Measurements from ENCODE around the gene OR51E2.

The OR51E2 gene

GRCh38 chr11:4644233-4644632, 53.4 kb downstream of the OR51E2 start:
- H2AFZ ChIP-seq (ENCODE audit: low read depth), result no peak overlapping the region
- no peak overlapping the region for H3K4me3 ChIP-seq (IDR thresholded peaks at IDR 0.05; ENCODE audit: insufficient read depth, low read depth, low read length)
- H3K27ac ChIP-seq, result no peak overlapping the region
- H3K4me1 ChIP-seq (ENCODE audit: low read depth, poor library complexity, severe bottlenecking), result no peaks in the 10 kb centered on the region
- no peaks in the 10 kb centered on the region for H3K79me2 ChIP-seq (ENCODE audit: insufficient read depth, low read depth)
- no peak overlapping the region for H3K9ac ChIP-seq
- no peak for TF ChIP-seq CTCF (conservative IDR thresholded peaks at IDR 0.05; ENCODE audit: low read depth, low read length)
- no peaks in the 10 kb centered on the region for H4K20me1 ChIP-seq (ENCODE audit: insufficient read depth)
- H3K36me3 ChIP-seq (ENCODE audit: insufficient read depth), result no peaks in the 10 kb centered on the region
- H3K27me3 ChIP-seq (ENCODE audit: insufficient read depth, low read depth), result no peaks in the 10 kb centered on the region
- H3K4me2 ChIP-seq, result no peak overlapping the region

GRCh38 chr11:4643682-4644081, 54.0 kb downstream of the OR51E2 start, which contains the start of gene OR51E1:
Gene OR51E1 (plus strand): TSS chr11:4643982. CDS start chr11:4652527, 8,545 bp downstream.
- no peak within 1 kb of the TSS for H3K4me3 ChIP-seq (IDR thresholded peaks at IDR 0.05; ENCODE audit: insufficient read depth, low read depth, low read length)
- no peaks in the 10 kb centered on the region for H3K36me3 ChIP-seq (ENCODE audit: insufficient read depth)
- H3K27me3 ChIP-seq (ENCODE audit: insufficient read depth, low read depth), result no peaks in the 10 kb centered on the region
- no peak within 1 kb of the TSS for H2AFZ ChIP-seq (ENCODE audit: low read depth)
- H4K20me1 ChIP-seq (ENCODE audit: insufficient read depth), result no peaks in the 10 kb centered on the region
- TF ChIP-seq CTCF (conservative IDR thresholded peaks at IDR 0.05; ENCODE audit: low read depth, low read length), result no peak
- H3K27ac ChIP-seq, result no peak within 1 kb of the TSS
- no peaks in the 10 kb centered on the region for H3K79me2 ChIP-seq (ENCODE audit: insufficient read depth, low read depth)
- H3K4me2 ChIP-seq, result no peak within 1 kb of the TSS
- H3K9ac ChIP-seq, result no peak within 1 kb of the TSS
- H3K4me1 ChIP-seq (ENCODE audit: low read depth, poor library complexity, severe bottlenecking), result no peaks in the 10 kb centered on the region

- no peak overlapping the region for H3K27ac ChIP-seq
- no peak overlapping the region for H3K4me2 ChIP-seq
- H3K79me2 ChIP-seq (ENCODE audit: insufficient read depth, low read depth), result no peaks in the 10 kb centered on the region
- no peaks in the 10 kb centered on the region for H4K20me1 ChIP-seq (ENCODE audit: insufficient read depth)
- H2AFZ ChIP-seq (ENCODE audit: low read depth), result no peak overlapping the region
- no peaks in the 10 kb centered on the region for H3K27me3 ChIP-seq (ENCODE audit: insufficient read depth, low read depth)
- no peak for TF ChIP-seq CTCF (conservative IDR thresholded peaks at IDR 0.05; ENCODE audit: low read depth, low read length)
- no peaks in the 10 kb centered on the region for H3K36me3 ChIP-seq (ENCODE audit: insufficient read depth)
- no peak overlapping the region for H3K4me3 ChIP-seq (IDR thresholded peaks at IDR 0.05; ENCODE audit: insufficient read depth, low read depth, low read length)
- H3K4me1 ChIP-seq (ENCODE audit: low read depth, poor library complexity, severe bottlenecking), result no peaks in the 10 kb centered on the region
- H3K9ac ChIP-seq, result no peak overlapping the region
Observed at GRCh38 chr11:4643076-4643475, 54.6 kb downstream of the OR51E2 start.

GRCh38 chr11:4642043-4642442, 55.6 kb downstream of the OR51E2 start:
- no peaks in the 10 kb centered on the region for H4K20me1 ChIP-seq (ENCODE audit: insufficient read depth)
- no peaks in the 10 kb centered on the region for H3K27me3 ChIP-seq (ENCODE audit: insufficient read depth, low read depth)
- H3K4me1 ChIP-seq (ENCODE audit: low read depth, poor library complexity, severe bottlenecking), result no peaks in the 10 kb centered on the region
- H3K4me3 ChIP-seq (IDR thresholded peaks at IDR 0.05; ENCODE audit: insufficient read depth, low read depth, low read length), result no peak overlapping the region
- no peak overlapping the region for H3K9ac ChIP-seq
- H3K79me2 ChIP-seq (ENCODE audit: insufficient read depth, low read depth), result no peaks in the 10 kb centered on the region
- no peak overlapping the region for H3K27ac ChIP-seq
- no peak overlapping the region for H2AFZ ChIP-seq (ENCODE audit: low read depth)
- no peaks in the 10 kb centered on the region for H3K36me3 ChIP-seq (ENCODE audit: insufficient read depth)
- H3K4me2 ChIP-seq, result no peak overlapping the region
- TF ChIP-seq CTCF (conservative IDR thresholded peaks at IDR 0.05; ENCODE audit: low read depth, low read length), result no peak
